HCT116 (cell line): ENCODE results near the gene DDR2. TPM values are rescaled to one million over a fixed set of nuclear protein-coding genes. Genes with fewer than 3 reads are reported as not detected.

Experiments used
- ATAC-seq: fragments of 200-7000 bp; cut with Tn5 transposase; 2 replicates; pipeline ENCODE4 v1.9.1; 2020; ENCODE audit warnings: mild to moderate bottlenecking, moderate library complexity
- BruUV-seq: library from RNA; stranded (reverse); fragments of 400-500 nt; replicated peaks from 2 replicates; lab custom pipeline; 2021; lab: Mats Ljungman, UMichigan
- CTCF ChIA-PET: fragments of 300-600 bp; sonication (Branson Sonifier 250); formaldehyde crosslinking; loops from one replicate; lab custom pipeline; 2021; ENCODE audit warnings: antibody characterized with exemption; lab: Charles Lee
- POLR2A ChIA-PET: fragments of 300-600, 350-600 bp; sonication (Branson Sonifier 250); formaldehyde crosslinking; loops from one replicate; lab custom pipeline; 2021; ENCODE audit warnings: antibody characterized with exemption; lab: Charles Lee
- RAD21 ChIA-PET, 2 experiments: fragments of 300-600 bp; sonication (Branson Sonifier 250); formaldehyde crosslinking; loops; one replicate each; lab custom pipeline; 2023; ENCODE audit warnings: low total read pairs in 2 of 2; ENCODE audit not compliant: uncharacterized antibody in 2 of 2, unreplicated experiment in 2 of 2, low non-redundant PET in 1 of 2; lab: Charles Lee
- DNase-seq: peaks from one replicate; pipeline ENCODE4 v3.0.0-alpha.2; 2010; ENCODE audit warnings: low read depth, low spot score
- H2AFZ ChIP-seq: fragments of 200-600 bp; shearing (Covaris generic), sonication (generic); 2 replicates; pipeline ENCODE4 v1.6.1; 2017; ENCODE audit warnings: low read depth, mixed run types, mixed read lengths, antibody characterized with exemption, low read length; ENCODE audit not compliant: poor library complexity, severe bottlenecking
- H3K27ac ChIP-seq: 2 replicates; pipeline ENCODE4 v1.5.1; 2012; ENCODE audit warnings: low read depth, low read length
- H3K27me3 ChIP-seq: fragments of 200-600 bp; sonication (generic); 2 replicates; pipeline ENCODE4 v1.6.1; 2016; ENCODE audit warnings: mixed run types, low read length, mixed read lengths; ENCODE audit not compliant: insufficient read depth
- H3K36me3 ChIP-seq, 2 experiments: fragments of 200-500 bp in 1 of 2; fragments of 200-600 bp in 1 of 2; sonication (Bioruptor generic) in 1 of 2; sonication (generic) in 1 of 2; 2 replicates each; pipeline versions ENCODE4 v1.5.1 to v1.6.1; 2014 to 2016; ENCODE audit warnings: low read length in 2 of 2, inconsistent platforms in 1 of 2, mixed read lengths in 1 of 2, mixed run types in 1 of 2; ENCODE audit not compliant: insufficient read depth in 2 of 2, control insufficient read depth in 1 of 2
- H3K4me1 ChIP-seq, 2 experiments: fragments of 200-600 bp in 1 of 2; sonication (generic) in 1 of 2; 2 replicates each; pipeline versions ENCODE4 v1.5.1 to v1.6.1; 2012 to 2017; ENCODE audit warnings: low read length in 2 of 2, inconsistent platforms in 1 of 2, mild to moderate bottlenecking in 1 of 2, mixed read lengths in 1 of 2, mixed run types in 1 of 2, moderate library complexity in 1 of 2; ENCODE audit not compliant: insufficient read depth in 2 of 2, control insufficient read depth in 1 of 2
- H3K4me2 ChIP-seq: fragments of 200-600 bp; sonication (generic); 2 replicates; pipeline ENCODE4 v1.6.1; 2017; ENCODE audit warnings: mixed run types, low read length, mixed read lengths
- H3K4me3 ChIP-seq, 2 experiments: fragments of 200-600 bp in 1 of 2; sonication (generic) in 1 of 2; replicated peaks in 1 of 2; 2 replicates each; pipeline ENCODE4 v1.5.1; 2011 to 2016; ENCODE audit warnings: low read length in 2 of 2, control low read depth in 1 of 2, low read depth in 1 of 2, mild to moderate bottlenecking in 1 of 2, mixed read lengths in 1 of 2, mixed run types in 1 of 2
- H3K79me2 ChIP-seq: fragments of 200-600 bp; sonication (generic); 2 replicates; pipeline ENCODE4 v1.6.1; 2017; ENCODE audit warnings: mild to moderate bottlenecking, mixed run types, low read length, moderate library complexity, mixed read lengths; ENCODE audit not compliant: insufficient read depth
- H3K9ac ChIP-seq: fragments of 200-600 bp; sonication (generic); 2 replicates; pipeline ENCODE4 v1.6.1; 2016; ENCODE audit warnings: low read length, mixed read lengths
- H3K9me2 ChIP-seq: fragments of 200-600 bp; sonication (generic), shearing (Covaris generic); 2 replicates; pipeline ENCODE4 v1.6.1; 2017; ENCODE audit warnings: mixed run types, mild to moderate bottlenecking, moderate library complexity; ENCODE audit not compliant: insufficient read depth
- H3K9me3 ChIP-seq, 2 experiments: fragments of 200-500 bp in 1 of 2; fragments of 200-600 bp in 1 of 2; sonication (Bioruptor generic) in 1 of 2; sonication (generic) in 1 of 2; 2 replicates each; pipeline ENCODE4 v1.6.1; 2014 to 2017; ENCODE audit warnings: low read length in 2 of 2, mixed read lengths in 2 of 2, inconsistent platforms in 1 of 2, low read depth in 1 of 2, mild to moderate bottlenecking in 1 of 2, mixed run types in 1 of 2, moderate library complexity in 1 of 2; ENCODE audit not compliant: control insufficient read depth in 1 of 2, insufficient read depth in 1 of 2
- H4K20me1 ChIP-seq: fragments of 200-600 bp; sonication (generic), shearing (Covaris generic); 2 replicates; pipeline ENCODE4 v1.6.1; 2017; ENCODE audit warnings: mixed run types, mild to moderate bottlenecking, moderate library complexity; ENCODE audit not compliant: insufficient read depth
- ATF3 ChIP-seq: IDR thresholded peaks from 2 replicates; pipeline ENCODE4 v1.6.1; 2012
- CBX3 ChIP-seq: IDR thresholded peaks from 2 replicates; pipeline ENCODE4 v1.6.1; 2012; ENCODE audit warnings: low read depth
- EGR1 ChIP-seq: IDR thresholded peaks from 2 replicates; pipeline ENCODE4 v1.6.1; 2012; ENCODE audit warnings: low read depth
- ELF1 ChIP-seq: IDR thresholded peaks from 2 replicates; pipeline ENCODE4 v1.6.1; 2012; ENCODE audit warnings: low read depth, borderline replicate concordance
- EZH2phosphoT487 ChIP-seq: fragments of 200-600 bp; IDR thresholded peaks from 2 replicates; pipeline ENCODE4 v1.6.1; 2018; ENCODE audit warnings: antibody characterized with exemption, borderline replicate concordance
- JUND ChIP-seq: IDR thresholded peaks from 2 replicates; pipeline ENCODE4 v1.6.1; 2012
- POLR2AphosphoS5 ChIP-seq: IDR thresholded peaks from 2 replicates; pipeline ENCODE4 v1.6.1; 2011; ENCODE audit warnings: mild to moderate bottlenecking, low read depth, low read length, moderate library complexity
- RAD21 ChIP-seq: IDR thresholded peaks from 2 replicates; pipeline ENCODE4 v1.6.1; 2012; ENCODE audit warnings: low read depth, mild to moderate bottlenecking
- REST ChIP-seq: IDR thresholded peaks from 2 replicates; pipeline ENCODE4 v1.6.1; 2012; ENCODE audit warnings: low read depth
- SIN3A ChIP-seq: IDR thresholded peaks from 2 replicates; pipeline ENCODE4 v1.6.1; 2012; ENCODE audit warnings: low read depth
- SP1 ChIP-seq: IDR thresholded peaks from 2 replicates; pipeline ENCODE4 v1.6.1; 2012; ENCODE audit warnings: low read depth
- SRF ChIP-seq: IDR thresholded peaks from 2 replicates; pipeline ENCODE4 v1.6.1; 2012; ENCODE audit warnings: low read depth
- YY1 ChIP-seq: IDR thresholded peaks from 2 replicates; pipeline ENCODE4 v1.6.1; 2011; ENCODE audit warnings: low read length, low read depth, moderate library complexity, mild to moderate bottlenecking; ENCODE audit not compliant: insufficient replicate concordance; ENCODE audit errors: extremely low read depth
- ZFX ChIP-seq: fragments of 450-650 bp; IDR thresholded peaks from 2 replicates; pipeline ENCODE4 v1.6.1; 2017
- intact Hi-C: fragments of 100-400 bp; cut with micrococcal nuclease; formaldehyde crosslinking; loops from 2 replicates; pipeline ENCODE4 v1.10.0; 2022
- total RNA-seq: library from RNA; stranded (reverse); gene quantifications from one replicate; pipeline ENCODE4 v1.2.1, GENCODE V29; 2021; ENCODE audit not compliant: unreplicated experiment
- TF ChIP-seq, protein P1 (sequence below): IDR thresholded peaks from 2 replicates; pipeline ENCODE4 v1.6.1; 2011; ENCODE audit warnings: mild to moderate bottlenecking, low read length, moderate library complexity; ENCODE audit not compliant: insufficient replicate concordance; ENCODE audit errors: extremely low read depth

Gene DDR2
- total RNA-seq, 1 experiment from 2014 or later, result 0.84 TPM

DNA sequence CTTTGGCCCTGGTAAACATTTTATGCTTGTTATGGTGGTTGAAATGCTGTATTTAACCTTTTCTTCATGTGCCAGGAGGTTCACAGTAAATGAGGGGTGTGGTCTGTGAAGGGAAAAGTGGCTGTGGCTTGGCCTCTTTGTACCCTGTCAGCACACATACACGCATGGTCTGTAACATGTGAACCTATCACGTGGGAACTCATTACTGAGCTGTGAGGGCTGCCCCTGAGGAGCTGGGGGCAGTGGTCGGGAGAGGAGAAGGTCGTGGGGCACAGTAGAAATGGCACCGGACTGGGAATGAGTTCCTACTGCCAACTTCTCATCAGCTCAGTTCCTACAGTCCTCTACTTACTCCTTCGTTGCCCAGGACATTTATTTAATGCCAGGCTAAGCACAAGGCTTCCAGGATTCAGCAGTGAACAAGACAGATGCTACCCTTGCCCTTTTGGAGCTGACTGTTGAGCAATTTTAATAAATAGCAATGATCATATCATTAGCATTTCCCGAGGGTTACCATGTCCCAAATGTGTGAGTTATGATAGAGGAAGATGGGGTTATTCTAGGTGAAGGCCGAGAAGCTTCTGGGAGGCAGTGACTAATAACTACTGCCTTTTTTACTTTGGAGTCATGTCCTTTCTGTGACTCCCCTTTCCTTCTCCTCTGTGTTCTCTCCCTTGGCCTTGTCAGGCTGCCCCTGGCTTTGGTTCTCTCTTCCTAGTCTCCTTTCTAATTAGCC is 38.8 kb downstream of the DDR2 start:
- TF ChIP-seq SRF (no peak), JUND (no peak), EGR1 (no peak), CBX3 (no peak), EZH2phosphoT487 (no peak), ATF3 (no peak), SIN3A (no peak), SP1 (no peak), RAD21 (no peak), YY1 (no peak), REST (no peak), ZFX (no peak), ELF1 (no peak), POLR2AphosphoS5 (no peak)
- TF ChIP-seq, protein P1, sequence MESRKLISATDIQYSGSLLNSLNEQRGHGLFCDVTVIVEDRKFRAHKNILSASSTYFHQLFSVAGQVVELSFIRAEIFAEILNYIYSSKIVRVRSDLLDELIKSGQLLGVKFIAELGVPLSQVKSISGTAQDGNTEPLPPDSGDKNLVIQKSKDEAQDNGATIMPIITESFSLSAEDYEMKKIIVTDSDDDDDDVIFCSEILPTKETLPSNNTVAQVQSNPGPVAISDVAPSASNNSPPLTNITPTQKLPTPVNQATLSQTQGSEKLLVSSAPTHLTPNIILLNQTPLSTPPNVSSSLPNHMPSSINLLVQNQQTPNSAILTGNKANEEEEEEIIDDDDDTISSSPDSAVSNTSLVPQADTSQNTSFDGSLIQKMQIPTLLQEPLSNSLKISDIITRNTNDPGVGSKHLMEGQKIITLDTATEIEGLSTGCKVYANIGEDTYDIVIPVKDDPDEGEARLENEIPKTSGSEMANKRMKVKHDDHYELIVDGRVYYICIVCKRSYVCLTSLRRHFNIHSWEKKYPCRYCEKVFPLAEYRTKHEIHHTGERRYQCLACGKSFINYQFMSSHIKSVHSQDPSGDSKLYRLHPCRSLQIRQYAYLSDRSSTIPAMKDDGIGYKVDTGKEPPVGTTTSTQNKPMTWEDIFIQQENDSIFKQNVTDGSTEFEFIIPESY, result no peak
- no peak for ATAC-seq

More for the DNA sequence above, 38.8 kb downstream of the DDR2 start:
- H2AFZ ChIP-seq, result no peak overlapping the region
- POLR2A ChIA-PET, result no interaction called here
- no peak overlapping the region for H3K27ac ChIP-seq
- no peaks in the 10 kb centered on the region for H3K79me2 ChIP-seq
- H3K4me3 ChIP-seq, result no peak overlapping the region
- BruUV-seq, result no TSS peak
- no peaks in the 10 kb centered on the region for H3K9me2 ChIP-seq
- H3K4me1 ChIP-seq, result peaks cover 5 to 18% of the 10 kb centered on the region in 2 experiments; a peak in 3 of 4 replicates
- H3K9me3 ChIP-seq, result no peaks in the 10 kb centered on the region
- RAD21 ChIA-PET, result no interaction called here
- H3K36me3 ChIP-seq, result no peaks in the 10 kb centered on the region
- no peak overlapping the region for H3K4me2 ChIP-seq
- H3K27me3 ChIP-seq, result no peaks in the 10 kb centered on the region
- no peaks in the 10 kb centered on the region for H4K20me1 ChIP-seq
- intact Hi-C loops, result no loop called here
- H3K9ac ChIP-seq, result no peak overlapping the region
- no peak for DNase-seq
- CTCF ChIA-PET, result no interaction called here
